Inferior parietal cortex (tissue), 1 donor: ENCODE data around the gene ICAM2.
A peak's percentile ranks its signal among the peaks of the same experiment; 100 is the strongest.
"Not testable (repeated sequence)": the region's sequence is repeated elsewhere in the genome, so short reads cannot be mapped to it uniquely, and the experiment has no call there.

ENCODE experiments used
- DNase-seq: peaks from one replicate; pipeline ENCODE4 v3.0.0-alpha.2; 2016; ENCODE audit errors: extremely low spot score

Gene ICAM2

DNA sequence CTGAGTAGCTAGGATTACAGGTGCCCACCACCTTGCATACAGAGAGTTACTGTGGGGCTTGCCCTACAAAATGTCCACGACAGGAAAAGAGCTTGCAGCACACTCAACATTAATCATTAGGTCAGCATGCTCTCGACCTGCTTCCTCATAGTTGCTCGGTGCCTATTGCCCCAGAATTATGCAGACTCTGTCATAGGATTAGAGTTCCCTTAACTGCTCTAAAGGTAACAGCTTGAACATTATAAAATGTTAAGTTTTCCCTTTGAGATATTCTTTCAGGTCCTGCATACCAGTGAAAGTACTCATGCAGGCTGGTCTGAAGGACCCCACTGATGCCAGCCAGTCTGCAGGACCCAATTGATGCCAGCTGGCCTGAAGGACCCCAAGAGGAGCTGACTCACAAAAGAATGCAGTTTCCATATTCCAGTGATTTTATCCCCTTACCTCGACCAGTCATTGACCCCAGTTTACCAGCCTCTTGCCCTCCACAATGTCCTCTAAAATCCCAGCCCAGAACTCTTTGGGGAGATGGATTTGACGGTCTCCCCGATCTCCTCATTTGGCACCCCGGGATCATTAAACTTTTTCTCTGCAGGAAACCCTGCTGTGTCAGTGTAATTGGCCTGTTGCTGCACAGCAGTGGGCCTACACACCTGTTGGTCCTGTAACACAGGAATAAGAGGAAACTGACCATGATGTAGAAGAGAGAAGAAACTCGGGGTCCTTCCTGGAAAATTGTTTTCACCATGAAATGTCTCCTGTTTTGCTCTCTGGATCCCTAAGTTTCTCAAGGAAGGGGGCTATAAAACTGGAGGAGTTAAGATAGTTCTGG is 10.6 kb downstream of the ICAM2 start:
- DNase-seq = no peak

DNA sequence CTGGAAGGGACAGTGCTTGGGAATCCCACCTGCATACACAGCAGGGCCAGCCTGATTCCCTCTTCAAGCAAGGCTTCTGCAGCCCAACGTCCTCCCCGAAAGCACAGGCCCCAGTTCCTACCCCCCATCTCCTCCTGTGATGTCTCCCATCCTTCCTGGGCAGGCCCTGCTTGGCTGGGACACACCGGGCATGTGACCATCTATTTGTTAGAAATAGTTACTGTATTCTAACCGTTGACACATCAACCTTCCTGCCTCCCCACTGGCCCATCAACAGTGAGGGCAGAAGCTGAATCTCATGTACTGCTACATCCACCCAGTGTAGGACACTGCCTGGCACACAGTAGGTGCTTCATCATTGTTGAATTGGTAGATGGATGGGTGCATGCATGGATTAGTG is 11.6 kb downstream of the ICAM2 start:
- DNase-seq = no peak

DNA sequence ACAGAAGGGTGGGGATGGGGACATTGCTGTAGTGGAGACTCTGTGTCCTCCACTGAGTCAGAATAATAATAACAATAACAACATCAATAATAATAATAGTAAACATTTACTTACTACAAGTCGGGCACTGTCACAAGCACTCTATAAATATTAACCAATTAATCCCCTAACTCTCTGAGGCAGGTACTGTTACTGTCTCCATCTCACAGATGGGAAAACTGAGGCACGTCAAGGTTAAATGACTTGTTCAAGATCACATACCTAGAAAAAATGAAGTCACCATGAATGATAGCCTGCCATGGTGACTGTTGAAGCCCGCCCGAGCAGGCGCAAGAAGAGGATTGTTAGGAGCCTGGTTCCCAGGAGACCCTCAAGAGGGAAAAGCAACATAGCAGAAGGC is 12.1 kb downstream of the ICAM2 start:
- no peak for DNase-seq

DNA sequence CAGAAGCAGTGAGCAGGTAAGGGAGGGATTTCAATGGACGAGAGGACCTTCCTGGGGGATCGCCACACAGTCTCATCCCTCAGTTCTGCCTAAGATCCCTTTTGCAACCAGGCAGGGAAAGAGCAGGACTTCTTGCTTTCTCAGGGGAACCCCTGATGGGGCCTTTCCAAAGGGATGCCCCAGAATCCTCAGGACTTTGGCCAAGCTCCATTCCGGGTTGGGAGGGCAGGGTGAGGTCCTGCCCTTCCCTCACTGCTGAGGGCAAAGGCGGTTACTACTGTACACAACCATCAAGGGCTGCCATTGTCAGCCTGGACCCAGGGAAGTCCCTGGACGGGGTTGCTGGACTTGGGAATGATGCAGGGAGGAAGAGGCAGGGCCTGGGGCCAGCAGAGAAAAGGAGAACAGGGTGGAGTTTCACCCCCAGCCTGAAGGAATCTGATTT is 12.6 kb downstream of the ICAM2 start:
- DNase-seq = no peak

DNA sequence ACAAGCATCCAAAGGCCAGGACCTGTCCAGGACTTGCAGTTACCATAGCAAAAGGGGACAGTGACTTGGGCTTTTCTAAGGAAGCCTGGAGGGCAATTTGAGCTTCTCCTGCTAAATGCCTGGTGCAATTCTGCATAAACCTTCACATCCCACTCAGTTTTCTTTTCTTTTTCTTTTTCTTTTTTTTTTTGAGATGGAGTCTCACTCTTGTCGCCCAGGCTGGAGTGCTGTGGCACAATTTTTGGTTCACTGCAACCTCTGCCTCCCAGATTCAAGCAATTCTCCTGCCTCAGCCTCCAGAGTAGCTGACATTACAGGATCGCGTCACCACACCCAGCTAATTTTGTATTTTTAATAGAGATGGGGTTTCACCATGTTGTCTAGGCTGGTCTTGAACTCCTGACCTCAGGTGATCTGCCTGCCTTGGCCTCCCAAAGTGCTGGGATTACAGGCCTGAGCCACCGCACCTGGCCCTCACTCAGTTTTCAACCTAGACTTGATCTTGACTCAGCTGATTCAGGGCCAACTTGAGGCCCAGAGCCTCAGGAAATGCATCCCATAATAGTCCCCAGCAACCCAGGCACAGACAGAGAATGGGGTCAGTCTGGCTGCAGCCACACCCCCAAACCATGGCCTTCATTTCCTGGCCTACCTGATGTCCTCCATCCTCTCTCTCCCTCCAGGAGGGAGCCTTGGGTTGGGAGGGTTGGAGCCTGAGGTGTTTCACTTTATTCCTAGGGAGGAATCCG is 13.2 kb downstream of the ICAM2 start:
- DNase-seq = not testable (repeated sequence)

DNA sequence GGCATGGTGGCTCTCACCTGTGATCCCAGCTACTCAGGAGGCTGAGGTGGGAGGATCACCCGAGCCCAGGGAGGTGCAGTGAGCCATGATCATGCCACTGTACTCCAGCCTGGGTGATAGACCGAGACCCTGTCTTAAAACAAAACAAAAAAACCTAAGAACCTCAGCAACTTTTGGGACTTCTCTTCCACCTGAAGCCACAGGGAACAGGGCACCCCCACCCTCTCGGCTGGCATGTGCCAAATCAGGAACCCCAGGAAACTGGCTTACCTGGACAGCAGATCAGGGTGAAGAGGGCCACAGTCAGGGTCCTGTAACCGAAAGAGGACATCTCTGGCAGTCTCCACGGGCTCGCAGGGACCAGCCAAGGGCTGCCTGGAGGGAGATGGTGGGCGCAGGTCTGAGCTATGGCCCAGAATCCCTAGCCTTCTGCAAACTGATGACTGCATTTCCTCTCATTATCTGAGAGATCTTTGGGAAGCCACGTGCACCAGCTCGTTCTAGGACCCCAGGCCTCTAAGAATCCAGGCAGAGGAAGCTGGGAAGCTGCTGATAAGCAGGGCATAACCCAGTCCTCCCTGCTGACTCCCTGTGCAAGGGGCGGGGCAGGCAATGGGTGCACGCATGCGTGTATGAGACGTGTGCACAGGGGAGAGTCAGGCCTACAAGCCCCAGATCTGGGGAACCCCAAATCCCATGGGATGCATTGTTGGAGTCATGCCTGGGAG is 13.9 kb downstream of the ICAM2 start:
- DNase-seq = peak; percentile 25

DNA sequence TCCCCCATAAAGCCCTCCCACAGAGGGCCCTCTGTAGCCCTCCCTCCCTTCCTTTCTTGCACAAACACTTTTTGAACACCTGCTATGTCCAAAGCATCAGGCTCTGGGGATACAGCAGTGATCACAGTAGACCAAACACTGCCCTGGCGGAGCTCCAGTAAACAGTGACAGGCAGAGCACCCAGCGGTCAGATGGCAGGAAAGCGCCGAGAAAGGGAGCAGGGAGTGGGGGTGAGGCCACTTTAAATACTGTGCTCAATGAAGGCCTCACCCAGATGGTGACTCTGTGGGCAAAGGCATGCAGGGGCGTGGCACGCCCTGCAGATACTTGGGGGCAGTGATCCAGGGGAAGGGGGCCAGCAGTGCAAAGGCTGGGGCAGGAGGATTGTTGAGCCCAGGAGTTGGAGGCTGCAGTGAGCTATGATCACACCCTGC is 14.7 kb downstream of the ICAM2 start:
- no peak for DNase-seq

DNA sequence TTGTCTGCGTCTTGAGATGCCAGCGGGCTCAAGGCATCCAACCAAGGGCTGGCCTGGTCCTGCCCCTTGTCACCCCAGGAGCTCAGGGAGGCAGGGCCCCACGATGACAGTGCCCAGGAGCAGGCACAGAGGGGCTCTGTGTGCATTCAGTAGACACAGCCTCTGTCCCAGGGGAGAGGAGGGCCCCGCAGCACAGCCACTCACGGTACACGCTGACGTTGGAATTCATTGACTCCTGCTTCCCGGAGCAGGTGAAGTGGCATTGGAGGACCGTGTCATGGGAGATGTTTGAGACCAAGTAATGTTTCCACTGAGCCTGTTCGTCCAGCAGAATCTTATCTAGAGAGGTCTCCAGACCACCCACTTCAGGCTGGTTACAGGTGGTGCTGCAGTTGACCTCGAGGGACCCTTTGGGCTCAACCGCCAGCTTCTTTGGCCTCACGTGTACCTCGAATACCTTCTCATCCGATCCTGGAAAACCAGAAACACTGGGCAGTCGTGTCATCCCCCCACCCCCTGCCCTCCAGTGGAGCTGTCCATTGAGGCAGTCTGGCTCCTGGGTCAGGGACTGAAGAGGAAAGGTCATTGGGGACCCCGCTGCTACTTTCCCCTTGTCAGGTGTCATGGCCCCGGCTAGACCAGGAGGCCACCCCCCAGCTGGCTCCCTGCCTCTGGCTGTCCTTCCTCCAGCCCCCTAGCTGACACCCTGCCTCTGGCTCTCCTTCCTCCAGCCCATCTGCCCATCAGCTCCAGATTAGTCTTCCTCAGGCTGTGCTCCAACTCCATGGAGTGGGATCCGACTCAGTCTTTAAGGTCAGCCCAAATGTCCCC is 15.3 kb downstream of the ICAM2 start:
- DNase-seq = no peak

DNA sequence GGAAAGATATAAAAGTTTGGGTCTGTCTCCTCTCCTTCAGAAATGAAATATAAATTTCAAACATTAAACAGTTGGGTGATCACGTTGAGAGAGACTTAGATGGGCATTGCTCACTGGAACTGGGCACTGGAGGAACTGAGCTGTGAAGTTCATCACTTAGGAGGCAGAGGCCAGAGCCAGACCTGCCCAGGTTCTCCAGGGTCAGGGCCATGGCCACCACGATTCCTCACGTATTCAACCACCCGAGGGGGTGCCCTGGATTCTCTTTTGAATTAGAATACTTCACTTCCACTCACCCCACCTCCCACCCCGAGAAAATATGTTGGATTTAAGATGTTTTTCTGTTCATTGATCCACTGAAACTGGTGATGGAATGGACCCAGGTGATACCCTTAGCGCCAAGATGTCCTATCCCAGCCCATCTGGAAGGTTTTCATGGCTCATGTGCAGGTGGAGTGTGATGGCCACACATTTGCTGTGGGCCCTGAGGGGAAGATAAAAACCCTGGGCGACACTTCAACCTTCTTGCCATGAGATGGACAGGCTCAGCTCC is 16.1 kb downstream of the ICAM2 start:
- no peak for DNase-seq

DNA sequence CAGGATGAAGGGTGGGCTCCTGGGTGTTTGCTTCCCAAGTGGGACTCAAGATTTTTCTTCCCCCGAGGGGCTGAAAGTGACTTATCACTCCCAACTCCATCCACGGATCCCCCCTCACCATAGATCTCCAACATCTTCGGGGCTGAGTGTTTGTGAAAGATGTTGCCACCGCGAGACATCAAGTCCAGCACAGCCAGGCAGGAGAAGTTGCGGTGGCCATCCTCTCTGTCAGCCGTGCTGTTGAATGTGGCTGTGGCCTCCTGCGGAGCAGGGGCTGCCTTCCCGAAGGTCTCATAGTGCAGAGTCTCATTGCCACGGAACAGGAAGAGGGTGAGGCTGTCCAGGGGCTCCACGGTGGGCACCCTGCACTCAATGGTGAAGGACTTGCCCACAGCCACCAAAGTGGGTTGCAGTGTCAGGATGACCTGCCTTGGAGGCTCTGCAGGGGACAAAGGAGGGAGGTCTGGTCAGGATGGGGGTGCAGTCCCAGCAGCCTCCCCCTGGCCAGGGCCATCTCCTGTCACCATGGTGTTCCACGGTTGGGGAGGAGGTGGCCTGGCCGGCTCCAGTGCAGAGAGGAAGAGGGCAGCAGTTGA is 16.8 kb downstream of the ICAM2 start:
- no peak for DNase-seq

DNA sequence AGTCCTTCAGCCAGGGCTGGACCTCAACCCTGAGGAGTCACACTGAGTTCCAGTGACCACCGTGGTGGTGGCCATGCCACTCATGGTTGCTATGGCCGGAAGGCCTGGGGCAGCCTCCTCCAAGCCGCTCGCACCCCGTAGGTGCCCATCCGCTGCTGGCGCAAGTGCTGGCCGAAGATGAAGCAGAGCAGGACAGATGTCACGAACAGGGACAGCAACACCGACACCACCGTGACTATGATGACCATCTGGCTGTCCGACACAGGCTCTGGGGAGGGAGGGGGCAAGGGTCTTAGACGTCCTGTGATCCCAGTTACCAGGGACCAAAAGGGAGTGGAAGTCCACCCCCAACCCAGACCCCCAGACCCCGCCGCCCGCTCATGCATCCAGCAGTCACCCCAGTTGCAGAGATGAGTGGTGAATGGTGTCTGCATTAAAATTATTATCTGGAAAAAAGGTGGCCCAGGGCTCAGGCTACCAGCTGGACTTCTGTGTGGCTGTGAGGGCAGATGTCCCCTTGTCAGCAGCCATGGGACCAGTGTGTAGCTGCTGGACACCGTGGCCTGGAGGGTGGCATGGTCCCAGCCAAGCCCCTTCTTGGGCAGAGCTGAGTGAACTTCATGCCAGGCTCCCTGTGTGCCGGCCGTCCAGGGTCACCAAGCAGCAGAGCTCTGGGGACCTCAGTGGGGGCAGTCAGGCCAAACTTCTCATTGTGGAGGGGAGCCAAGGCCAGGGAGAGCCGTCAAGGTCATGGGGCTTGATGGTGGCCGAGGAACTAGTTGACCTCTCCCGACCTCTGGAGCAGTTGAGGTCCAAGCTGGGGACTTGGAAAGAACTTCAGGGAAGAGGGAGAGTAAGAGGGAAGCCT is 17.5 kb downstream of the ICAM2 start:
- no peak for DNase-seq

DNA sequence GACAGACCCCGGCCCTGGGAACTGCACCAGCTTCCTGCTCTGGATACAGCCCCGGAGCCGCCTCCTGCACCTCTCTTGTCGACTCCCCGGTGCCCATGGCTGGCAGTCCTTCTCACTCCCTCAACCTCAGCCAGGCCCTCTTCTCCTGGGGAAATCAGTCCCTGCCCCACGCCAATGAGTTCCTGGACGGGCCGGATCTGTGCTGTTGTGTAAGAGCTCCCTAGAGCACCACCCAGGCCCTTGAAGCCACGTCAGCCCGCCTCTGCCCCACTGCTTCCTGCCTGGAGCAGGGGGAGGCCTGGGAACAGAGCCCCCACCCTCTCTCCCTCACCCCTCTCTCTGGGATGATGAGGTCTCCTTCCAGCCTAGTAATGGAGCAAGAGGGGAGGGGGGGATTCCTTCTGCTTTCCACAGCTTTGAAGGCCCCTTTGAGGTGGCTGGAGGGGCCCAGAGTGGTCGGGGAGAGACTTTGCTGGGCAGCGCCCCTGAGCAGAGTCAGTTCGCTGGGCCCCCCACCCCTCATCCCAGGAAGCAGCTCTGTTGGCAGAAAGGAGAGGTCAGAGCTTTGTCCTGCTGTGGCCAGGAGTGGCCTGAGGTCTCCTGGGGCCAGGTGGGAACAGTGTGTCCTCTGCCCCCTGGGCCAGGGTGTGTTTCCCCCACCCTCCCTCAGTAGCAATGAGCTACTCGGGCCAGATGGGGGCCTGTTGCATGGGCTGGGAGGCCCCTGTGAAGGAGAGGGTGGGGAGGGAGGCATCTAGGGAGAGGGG is 18.5 kb downstream of the ICAM2 start:
- DNase-seq = no peak

DNA sequence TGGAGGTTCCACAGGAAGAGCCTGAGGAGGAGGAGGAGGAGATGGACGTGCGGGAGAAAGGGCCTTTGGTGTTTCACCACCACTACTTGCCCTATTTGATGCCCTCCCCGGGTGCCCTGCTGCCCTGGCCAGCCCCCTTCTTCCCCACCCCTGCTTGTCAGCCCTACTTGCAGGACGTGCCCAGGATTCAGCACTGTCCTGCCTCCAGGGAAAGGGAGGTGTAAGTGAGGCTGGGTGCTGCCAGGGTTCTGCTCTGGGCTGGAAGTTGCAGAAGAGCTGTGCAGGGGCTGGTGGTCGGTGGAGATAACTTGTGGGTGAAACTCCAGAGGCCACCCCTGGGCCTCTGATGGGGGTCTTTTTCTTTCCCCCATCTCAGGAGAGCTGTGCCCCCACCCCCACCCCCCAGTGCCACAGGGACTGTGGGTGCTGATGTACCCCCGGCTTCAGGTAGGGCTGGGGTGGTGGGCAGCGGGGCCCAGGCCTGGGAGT is 19.3 kb downstream of the ICAM2 start:
- DNase-seq = no peak

DNA sequence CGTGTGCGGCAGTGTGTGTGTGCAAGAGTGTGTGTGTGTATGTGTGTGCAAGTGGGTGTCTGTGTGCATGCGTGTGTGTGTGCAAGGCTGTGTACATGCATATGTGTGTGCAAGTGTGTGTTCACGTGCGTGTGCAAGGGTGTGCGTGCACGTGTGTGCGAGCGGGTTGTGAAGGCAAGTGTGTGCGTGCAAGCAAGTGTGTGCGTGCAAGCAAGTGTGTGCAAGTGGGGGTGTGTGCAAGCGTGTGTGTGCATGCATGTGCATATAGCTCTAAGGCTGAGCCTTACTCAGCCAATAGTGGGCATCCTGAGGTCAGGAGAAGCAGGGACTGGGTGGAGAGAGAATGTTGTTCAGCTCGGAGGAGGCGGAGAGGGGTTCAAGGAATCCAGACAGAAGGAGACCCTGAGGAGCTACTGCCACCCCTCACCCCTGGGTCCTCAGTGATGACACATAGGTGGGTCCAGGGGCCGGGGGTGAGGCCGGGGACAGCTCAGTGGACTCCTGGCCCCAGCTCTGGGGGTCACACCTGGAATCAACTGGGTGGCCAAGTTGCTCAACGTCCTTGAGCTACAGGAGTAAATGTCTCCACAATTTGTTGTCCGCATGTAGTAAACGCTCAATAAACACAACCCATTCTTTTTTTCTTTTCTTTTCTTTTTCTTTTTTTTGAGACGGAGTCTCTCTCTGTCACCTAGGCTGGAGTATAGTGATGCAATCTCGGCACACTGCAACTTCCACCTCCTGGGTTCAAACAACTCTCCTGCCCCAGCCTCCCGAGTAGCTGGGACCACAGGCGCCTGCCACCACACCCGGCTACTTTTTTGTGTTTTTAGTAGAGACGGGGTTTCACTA is 20.5 kb downstream of the ICAM2 start:
- no peak for DNase-seq

DNA sequence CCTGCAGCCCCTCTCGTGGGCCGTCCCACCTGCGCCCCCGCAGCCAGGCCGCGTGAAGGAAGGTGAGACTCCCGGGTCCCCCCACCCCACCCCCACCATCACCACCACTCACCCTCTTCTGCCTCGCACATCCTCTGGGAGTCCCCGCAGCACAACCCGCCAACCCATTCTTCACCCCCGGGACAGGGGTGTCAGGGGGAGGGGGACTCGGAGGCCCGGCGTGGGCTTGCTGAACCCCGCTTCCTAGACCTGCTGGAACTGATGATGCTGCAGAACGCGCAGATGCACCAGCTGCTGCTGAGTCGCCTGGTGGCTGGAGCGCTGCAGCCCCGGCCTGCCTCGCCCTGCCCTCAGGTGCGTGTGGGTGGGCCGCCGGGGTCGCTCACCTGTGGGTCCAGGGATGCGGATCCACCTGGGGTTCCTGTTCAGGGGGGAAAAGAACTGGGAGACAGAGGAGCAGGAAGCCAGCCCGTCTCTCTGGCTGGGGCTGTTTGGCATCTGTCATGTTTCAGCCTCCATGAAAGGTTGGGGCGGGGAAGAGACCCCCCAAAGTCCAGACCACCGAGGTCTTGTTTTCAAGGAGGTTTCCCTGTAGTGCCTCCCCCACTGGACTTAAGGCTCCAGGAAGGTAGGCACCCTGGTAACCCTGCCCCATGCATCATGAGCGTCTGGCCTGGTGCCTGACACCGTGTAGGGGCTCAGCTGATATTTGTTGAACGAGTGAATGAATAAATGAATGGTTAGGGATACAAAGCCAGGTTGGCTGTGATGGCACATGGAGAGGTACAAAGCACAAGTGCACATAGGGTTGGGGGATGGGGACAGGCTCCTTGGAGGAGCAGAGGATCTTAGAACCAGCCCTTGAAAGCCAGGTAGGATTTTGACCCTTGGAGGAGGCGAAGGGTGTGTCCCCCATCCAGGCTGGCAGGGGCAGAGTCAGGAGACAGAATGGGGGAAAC is 21.4 kb downstream of the ICAM2 start:
- DNase-seq = no peak

DNA sequence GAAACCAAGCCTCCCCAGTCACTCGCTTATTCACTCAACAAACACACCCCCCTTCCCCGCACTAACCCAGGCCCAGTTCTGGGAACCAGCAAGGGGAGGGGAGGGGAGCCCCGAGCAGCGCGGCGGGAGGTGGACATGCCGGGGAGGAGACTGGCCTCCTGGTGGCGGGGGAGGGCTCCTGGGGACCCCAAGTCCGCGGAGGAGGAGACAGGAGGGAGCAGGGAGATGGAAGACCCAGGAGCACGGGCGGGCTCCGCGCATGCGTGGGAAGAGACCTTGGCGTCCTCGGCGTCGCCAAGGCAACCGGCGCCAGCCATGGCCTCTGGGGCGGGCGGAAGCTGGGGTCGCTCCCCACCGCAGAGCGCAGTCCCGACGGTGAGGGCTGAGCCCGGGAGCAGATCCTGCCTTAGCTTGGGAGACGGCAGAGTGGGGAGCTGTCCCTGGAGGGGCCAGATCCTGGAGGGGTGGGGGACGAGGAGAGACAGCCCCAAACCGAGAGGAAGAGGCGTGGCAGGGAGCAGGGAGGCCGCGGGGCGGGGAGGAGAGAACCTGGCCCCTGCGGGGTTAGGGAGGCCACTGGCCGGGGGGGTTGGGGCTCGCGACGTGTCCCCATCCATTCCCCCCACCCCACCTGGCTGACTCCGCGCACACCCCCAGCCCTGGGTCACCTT is 22.2 kb downstream of the ICAM2 start, which contains the start of gene PRR29:
PRR29 (plus strand) TSS at position 302 of the 671 bp plus-strand sequence; CDS start at position 316, 14 bp downstream.
- peak; percentile 29 for DNase-seq
